GM11168 (cell line): ENCODE data around the gene IFIT1.
"Not testable (repeated sequence)": the region's sequence is repeated elsewhere in the genome, so short reads cannot be mapped to it uniquely, and the experiment has no call there.

Experiments
- in situ Hi-C: fragments of 300-500 bp; cut with MboI; formaldehyde crosslinking; loops from one replicate; pipeline ENCODE4 v1.12.0; 2022; ENCODE audit warnings: low sequenced_read_pairs; ENCODE audit not compliant: unreplicated experiment

Gene IFIT1

DNA sequence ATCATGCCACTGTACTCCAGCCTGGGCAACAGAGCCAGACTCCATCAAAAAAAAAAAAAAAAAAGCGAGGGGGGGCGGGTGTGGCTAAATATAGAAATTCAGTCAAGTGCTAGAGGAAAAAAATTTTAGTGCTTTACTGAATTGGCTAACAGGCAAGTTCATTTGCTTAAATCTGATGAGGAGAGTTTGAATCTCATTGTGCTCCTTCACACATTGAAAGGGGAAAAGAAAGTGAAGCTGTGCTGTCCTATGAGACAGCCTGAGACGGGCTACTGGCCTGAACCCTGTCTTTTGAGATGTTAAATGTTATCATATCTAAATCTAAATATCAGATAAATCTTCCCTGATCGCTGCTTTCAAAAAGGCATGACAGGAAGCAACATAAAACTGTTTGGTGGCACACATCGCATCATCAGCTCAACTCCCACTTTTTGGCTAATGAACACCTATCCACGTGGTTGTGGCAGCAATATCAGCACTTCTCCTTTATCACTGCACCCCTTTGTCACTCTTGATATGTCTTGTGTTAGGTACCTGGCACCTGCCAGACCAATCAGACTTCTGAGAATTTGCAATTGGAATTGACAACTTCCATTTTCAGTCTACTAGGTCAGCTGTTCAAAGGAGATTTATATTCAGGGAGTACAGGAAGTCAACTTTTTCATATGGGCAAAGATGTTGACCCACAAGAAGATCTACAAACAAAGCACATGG lies 28.5 kb upstream of the IFIT1 start:
- in situ Hi-C loops: no loop called here

- in situ Hi-C loops: no loop called here
Observed at GRCh38 chr10:89364531-89364930, 27.9 kb upstream of the IFIT1 start.

DNA sequence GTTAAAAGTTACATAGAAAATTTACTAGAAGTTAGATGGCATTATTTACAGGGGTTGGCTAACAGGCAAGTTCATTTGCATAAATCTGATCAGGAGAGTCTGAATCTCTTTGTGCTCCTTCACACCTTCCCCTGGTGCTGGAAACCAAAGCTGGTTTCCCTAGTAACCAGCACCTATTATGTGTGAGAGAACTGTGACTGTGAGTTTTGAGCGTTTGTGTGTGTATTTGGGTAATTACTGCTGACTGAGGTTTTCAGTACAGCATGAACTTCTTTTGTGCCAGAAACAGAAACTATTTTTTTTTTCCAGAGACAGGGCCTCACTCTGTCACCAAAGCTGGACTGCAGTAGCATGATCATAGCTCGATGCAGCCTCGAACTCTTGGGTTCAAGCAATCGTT lies 24.9 kb upstream of the IFIT1 start:
- in situ Hi-C loops: no loop called here

DNA sequence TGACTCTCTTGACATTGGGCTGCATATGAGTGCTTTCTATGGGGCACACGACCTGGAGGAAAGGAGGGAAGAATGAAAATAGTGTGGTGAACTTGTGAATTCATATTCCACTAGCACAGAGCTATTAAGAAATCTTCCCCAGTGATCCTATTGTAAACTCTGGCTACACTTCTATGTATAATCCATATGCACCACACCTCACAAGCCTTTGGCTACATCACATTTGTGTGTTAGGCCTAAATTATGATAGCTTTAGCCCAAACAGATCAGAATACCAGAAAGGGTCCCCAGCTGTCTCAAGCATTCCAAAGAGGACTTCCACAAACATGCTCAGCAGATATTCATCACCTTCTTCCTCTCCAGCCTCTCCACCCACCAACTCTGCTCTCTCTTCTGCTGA lies 24.3 kb upstream of the IFIT1 start:
- in situ Hi-C loops: no loop called here

GRCh38 chr10:89369156-89370105 lies 23.0 kb upstream of the IFIT1 start:
- in situ Hi-C loops: loop anchor here (10.0 kb wide), 1 partner anchor 115 kb away; the partner anchor contains the start of gene LIPA

GRCh38 chr10:89371079-89371478 lies 21.3 kb upstream of the IFIT1 start:
- in situ Hi-C loops: loop anchor here (10.0 kb wide), 1 partner anchor 116 kb away; the partner anchor contains the start of gene LIPA

DNA sequence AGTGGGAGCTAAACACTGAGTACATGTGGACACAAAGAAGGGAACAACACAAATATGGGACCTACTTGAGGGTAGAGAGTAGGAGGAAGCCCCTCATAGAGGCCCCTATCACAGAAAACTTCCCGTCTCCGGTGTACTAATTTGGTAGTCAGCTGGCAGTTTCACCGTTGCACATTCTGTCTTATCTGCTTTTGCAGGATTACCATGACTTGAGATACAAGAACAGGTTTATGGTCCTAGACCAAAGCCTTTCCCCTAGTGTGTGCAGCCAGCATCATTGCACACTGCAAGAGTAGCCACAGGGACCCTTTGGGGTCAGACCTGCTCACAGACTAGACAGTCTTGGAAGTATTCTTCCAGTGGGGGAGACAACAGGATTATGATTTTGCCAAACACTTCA lies 20.4 kb upstream of the IFIT1 start:
- in situ Hi-C loops: loop anchor here (10.0 kb wide), 1 partner anchor 117 kb away; the partner anchor contains the start of gene LIPA

- in situ Hi-C loops: loop anchor here (10.0 kb wide), 1 partner anchor 119 kb away; the partner anchor contains the start of gene LIPA
Observed at GRCh38 chr10:89373916-89374711, 18.3 kb upstream of the IFIT1 start.

DNA sequence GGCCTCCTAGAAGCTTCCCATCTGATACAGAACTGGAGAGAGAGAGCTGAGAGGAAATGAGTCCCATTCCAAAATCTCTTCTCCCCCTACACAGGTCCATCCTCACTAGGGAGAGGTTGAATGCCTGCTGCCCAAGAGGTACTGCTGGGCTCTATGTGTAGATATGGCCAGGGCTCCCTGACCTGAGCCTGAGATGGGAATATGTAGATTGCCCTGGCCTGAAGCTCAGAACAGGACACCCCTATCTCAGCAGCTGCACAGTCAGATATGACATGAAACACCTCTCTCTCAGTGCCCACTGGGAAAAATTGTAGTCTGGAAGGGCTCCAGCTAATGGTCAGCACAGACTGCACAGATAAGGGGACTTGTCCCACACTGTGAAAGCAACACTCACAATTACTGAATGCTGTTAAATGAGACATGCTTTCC lies 17.7 kb upstream of the IFIT1 start:
- in situ Hi-C loops: loop anchor here (10.0 kb wide), 1 partner anchor 120 kb away; the partner anchor contains the start of gene LIPA

GRCh38 chr10:89377705-89378637 lies 14.5 kb upstream of the IFIT1 start, which contains the start of gene IFIT1B:
IFIT1B (plus strand) TSS chr10:89378056; CDS start chr10:89378136, 80 bp downstream.
- in situ Hi-C loops: loop anchor here (10.0 kb wide), 1 partner anchor 123 kb away; the partner anchor contains the start of gene LIPA

DNA sequence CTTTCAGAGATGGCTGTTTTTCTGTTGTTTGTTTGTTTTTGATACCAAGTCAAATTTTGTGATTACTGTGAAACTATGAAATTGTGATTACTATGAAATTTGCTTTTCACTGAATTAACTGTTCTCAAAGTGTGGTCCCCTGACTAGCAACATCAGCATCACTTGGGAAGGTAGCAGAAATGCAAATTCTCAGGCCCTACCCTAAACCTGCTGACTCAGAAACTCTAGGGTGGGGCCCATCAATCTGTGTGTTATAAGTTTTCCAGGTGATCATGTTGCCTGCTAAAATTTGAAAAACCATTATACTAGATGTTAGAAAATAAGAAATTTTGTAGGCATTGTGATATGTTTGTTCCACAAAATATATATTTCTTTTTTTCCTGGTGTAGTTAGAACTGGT lies 13.3 kb upstream of the IFIT1 start:
- in situ Hi-C loops: loop anchor here (10.0 kb wide), 1 partner anchor 124 kb away; the partner anchor contains the start of gene LIPA

GRCh38 chr10:89382757-89383156 lies 9.7 kb upstream of the IFIT1 start:
- in situ Hi-C loops: no loop called here

- in situ Hi-C loops: no loop called here
Observed at GRCh38 chr10:89384474-89385340, 7.7 kb upstream of the IFIT1 start.

GRCh38 chr10:89388806-89389205 lies 3.6 kb upstream of the IFIT1 start:
- in situ Hi-C loops: no loop called here

- in situ Hi-C loops: no loop called here
Observed at GRCh38 chr10:89389254-89389653, 3.2 kb upstream of the IFIT1 start.

DNA sequence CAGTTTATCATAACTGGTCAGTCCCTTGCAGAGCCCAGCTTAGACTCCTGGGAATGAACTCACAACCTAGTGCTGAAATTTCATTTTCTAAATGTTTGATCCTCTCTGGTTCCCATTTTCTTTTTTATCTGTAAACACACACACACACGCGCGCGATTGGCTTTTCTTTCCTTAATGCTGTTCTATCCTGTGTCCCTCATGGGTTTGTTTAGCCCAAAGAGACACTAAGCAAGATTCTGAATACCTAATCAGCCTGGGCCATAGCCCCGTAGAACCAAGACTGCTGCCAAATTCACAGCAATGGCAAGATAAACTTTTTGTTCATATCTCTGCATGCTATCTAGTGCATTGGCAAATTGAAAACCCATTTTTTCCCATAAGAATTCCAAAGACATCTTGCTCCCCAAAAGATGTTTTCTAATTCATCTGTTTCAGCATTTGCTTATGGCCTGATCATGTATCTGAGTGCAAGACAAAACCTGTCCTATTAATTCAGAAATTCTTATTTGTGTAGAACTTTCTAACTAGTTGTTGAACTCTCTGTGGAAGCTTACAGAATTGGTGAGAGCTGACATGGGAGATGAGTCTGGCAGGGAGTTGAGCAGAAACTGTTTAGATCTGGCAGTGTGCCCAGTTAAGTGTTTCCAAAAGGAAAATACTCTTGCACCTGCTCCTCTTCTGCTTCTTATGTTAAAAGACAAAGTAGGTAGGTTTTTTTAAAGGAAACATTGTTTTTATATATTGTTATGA lies 1.8 kb upstream of the IFIT1 start:
- in situ Hi-C loops: no loop called here

- in situ Hi-C loops: not testable (repeated sequence)
Observed at GRCh38 chr10:89391226-89391576, 1.2 kb upstream of the IFIT1 start.
